HL-60 (cell line): ENCODE results near the gene ZPBP2.

ENCODE experiments used
- CTCF ChIP-seq: IDR thresholded peaks from one replicate; pipeline ENCODE4 v1.5.1; 2011; ENCODE audit warnings: low read length, control low read depth, inconsistent platforms; ENCODE audit not compliant: insufficient read depth
- GABPA ChIP-seq: IDR thresholded peaks from 2 replicates; pipeline ENCODE4 v1.6.1; 2012; ENCODE audit warnings: low read depth
- POLR2AphosphoS5 ChIP-seq: IDR thresholded peaks from 2 replicates; pipeline ENCODE4 v1.6.1; 2012; ENCODE audit warnings: low read depth
- REST ChIP-seq: IDR thresholded peaks from 2 replicates; pipeline ENCODE4 v1.6.1; 2012; ENCODE audit warnings: low read depth; ENCODE audit not compliant: insufficient replicate concordance
- SPI1 ChIP-seq: IDR thresholded peaks from 2 replicates; pipeline ENCODE4 v1.6.1; 2012; ENCODE audit warnings: low read depth, mild to moderate bottlenecking, borderline replicate concordance

GRCh38 chr17:39894681-39895376 lies 26.8 kb downstream of the ZPBP2 start:
- no peak for TF ChIP-seq CTCF
- no peak for TF ChIP-seq POLR2AphosphoS5
- no peak for TF ChIP-seq REST
- TF ChIP-seq GABPA: no peak
- TF ChIP-seq SPI1: peak; percentile 27; the same call in 1 of the 2 replicates
